GM12873 (cell line): Measurements from ENCODE around the gene ELFN2.

Source experiments
- TF ChIP-seq, protein P1 (sequence below): IDR thresholded peaks from 2 replicates; pipeline ENCODE4 v1.5.1; 2012; ENCODE audit warnings: low read depth, mild to moderate bottlenecking, moderate library complexity, low read length, control low read depth; ENCODE audit not compliant: insufficient read depth; ENCODE audit errors: missing control alignments

ELFN2 gene

DNA sequence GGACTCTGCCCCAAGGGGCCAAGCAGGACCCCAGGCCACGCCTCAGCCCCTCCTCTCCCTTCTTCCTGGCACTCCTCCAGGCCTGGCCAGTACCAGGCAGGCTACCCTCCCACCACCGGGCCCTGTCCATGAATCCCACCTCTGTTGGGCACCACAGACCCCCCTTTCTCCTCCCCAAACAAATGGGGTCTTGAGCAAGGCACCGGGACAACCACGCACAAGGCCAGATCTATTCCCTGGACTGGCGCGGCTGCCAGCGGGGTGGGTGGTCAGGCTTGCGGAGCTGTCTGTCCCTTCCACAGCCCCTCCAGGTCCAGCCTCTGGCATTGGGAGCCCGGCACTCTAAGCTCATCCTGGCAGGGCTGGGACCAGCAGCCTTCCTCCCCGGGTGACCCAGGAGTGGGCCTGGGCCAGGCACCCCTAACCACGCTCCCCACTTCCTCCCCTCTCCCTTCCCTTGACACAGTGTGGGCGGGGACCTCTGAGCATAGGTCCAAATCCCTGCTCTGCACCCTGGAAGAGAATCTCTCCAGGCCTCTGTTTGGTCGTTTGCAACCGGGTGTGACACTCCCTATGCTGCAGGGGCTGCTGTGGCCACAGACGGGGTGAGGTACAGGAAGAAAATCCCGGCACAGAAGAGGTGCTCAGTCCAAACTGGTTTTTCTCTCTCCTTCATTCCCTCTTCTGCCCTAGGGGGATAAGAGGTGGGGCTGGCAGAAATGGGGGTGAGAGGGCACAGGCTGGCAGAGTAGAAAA is 14.6 kb downstream of the ELFN2 start:
- TF ChIP-seq, protein P1, sequence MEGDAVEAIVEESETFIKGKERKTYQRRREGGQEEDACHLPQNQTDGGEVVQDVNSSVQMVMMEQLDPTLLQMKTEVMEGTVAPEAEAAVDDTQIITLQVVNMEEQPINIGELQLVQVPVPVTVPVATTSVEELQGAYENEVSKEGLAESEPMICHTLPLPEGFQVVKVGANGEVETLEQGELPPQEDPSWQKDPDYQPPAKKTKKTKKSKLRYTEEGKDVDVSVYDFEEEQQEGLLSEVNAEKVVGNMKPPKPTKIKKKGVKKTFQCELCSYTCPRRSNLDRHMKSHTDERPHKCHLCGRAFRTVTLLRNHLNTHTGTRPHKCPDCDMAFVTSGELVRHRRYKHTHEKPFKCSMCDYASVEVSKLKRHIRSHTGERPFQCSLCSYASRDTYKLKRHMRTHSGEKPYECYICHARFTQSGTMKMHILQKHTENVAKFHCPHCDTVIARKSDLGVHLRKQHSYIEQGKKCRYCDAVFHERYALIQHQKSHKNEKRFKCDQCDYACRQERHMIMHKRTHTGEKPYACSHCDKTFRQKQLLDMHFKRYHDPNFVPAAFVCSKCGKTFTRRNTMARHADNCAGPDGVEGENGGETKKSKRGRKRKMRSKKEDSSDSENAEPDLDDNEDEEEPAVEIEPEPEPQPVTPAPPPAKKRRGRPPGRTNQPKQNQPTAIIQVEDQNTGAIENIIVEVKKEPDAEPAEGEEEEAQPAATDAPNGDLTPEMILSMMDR: no peak

DNA sequence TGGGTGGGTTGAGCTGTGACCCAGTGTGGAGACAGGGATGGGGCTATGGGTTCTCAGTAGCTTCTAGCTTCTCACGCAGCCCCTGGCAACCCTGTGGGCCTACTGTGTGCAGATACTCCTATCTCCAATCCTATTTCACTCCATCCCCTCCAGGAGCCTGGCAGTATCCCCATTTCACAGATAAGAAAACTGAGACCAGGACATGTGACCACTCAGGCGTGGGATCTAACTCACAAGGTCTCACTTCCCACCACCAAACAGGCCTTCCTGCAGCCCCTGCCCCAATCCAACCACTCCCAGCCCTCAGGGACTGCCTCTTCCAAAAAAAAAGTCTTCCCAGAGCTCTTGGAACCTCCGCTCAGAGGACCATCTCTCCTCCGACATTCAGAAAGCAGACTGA is 15.6 kb downstream of the ELFN2 start:
- TF ChIP-seq, protein P1: no peak

DNA sequence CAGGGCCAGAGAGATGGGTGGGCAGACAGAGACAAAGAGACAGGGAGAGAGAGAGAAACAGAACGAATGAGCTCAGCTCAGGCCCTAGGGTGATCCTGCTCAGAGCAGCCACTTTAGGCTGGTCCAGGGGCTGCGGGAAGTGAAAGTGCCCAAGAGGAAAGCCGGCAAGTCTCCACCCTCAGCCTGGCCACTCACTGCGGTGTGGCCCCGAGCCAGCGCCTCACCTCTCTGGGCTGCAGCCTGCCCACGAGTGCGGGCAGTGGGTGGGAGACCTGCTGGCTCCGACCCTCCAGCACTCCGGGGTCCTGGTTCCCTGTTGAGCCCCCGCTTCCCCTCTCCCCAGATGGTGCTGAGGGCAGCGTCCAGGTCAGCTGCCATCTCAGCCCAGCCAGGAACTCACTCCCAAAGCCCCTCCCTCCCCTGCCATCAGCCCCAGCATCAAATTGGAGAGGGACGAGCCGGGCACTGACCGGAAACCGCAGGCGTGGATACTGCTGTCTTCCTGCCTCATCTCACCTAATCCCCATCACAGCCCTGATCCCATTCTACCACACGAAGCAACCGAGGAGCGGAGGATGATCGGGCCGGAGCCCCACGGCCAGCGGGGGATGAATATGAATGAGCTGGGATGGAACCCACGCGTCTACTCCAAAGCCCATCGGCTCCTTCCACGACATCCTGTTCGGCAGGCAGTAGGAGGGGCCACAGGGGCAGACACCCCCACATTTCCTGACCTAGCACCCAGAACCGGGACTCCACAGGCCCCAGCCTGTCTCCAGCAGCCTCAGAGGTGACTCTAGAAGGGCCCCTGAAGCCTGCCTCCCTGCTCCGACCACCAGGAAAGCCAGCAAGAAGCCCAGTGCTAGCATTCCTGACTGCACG is 16.9 kb downstream of the ELFN2 start:
- TF ChIP-seq, protein P1: no peak

DNA sequence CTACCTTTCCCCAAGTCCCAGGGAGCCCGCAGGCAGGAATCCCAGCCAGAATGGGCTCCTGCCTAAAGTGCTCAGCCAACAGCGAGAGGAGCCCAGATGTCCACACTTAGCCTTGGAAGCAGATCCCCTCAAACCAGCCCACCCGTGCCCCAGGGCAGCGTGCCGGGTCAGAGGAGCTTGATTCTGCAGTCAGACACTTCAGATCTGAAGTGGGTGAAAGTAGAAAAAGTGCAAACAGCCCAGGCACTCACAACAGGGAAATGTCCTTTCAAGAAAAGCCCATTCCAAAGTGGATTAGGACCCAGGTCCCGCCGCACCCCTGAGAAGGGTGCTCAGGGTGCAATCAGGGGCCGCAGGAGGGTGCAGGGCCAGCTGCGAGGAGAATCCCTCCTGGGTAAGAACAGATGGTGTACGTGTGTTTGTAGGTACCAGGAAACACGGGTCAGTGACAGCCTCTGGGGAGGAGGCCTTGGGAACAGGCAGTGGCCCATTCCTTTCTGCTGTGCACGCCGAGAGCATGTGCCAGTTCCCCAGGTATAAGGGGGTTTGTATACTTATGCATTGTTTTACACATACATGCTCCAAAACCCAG is 17.7 kb downstream of the ELFN2 start:
- TF ChIP-seq, protein P1: no peak

DNA sequence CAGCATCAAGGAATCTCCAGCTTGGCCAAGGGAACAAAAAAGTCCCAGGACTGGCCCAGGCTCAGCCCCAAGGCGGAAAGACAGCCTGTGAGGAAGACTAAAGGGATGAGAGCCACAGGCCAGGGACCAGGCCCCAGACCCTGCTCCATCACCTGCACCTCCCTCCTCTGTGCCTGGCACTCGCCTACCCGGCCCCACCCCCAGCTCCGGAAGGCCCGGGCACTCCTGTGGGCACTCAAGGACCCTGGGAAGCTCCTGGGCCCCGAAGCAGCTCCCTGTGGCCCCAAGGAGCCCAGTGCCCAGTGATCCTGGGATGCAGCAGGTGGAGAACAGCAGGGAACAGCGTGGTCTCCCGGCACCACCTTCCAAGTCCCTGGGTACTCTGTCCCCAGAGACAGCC is 18.2 kb downstream of the ELFN2 start:
- TF ChIP-seq, protein P1: no peak

DNA sequence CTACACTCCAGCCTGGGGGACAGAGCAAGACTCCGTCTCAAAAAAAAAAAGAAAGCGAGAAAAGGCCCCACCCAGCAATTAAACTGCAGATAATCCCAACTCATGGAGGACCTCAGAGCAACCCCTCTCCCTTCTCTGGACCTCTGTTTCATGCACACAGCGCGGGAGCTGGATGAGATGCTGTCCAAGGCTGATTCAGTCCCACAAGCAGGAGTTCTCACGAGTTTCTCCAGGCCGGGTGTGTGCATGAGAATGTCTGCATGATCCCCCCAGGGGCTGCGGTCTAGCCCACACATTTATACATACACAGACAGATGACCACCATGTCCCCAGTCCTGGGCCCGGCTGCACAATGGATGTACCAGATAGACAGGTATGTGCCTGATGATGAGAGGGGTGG is 19.4 kb downstream of the ELFN2 start:
- TF ChIP-seq, protein P1: no peak
